Thyroid gland (tissue), 4 donors: Measurements from ENCODE around the gene PIGU. TPM values are rescaled to one million over a fixed set of nuclear protein-coding genes. Genes with fewer than 3 reads are reported as not detected.

Source experiments
- DNase-seq, 2 donors: peaks; one replicate each; pipeline ENCODE4 v3.0.0-alpha.2; 2019
- H3K27ac ChIP-seq, 3 donors: fragments of 200-600 bp; sonication (generic); 1 replicate in 2 of 3; 2 replicates in 1 of 3; pipeline ENCODE4 v1.5.1; 2016 to 2019; ENCODE audit warnings: mild to moderate bottlenecking in 1 of 3, moderate library complexity in 1 of 3
- H3K27me3 ChIP-seq: fragments of 200-600 bp; sonication (generic); one replicate; pipeline ENCODE4 v1.5.1; 2019
- H3K36me3 ChIP-seq, 2 donors: fragments of 200-600 bp; sonication (generic); one replicate each; pipeline ENCODE4 v1.5.1; 2016 to 2019
- H3K4me1 ChIP-seq, 2 donors: fragments of 200-600 bp; sonication (generic); one replicate each; pipeline ENCODE4 v1.5.1; 2017 to 2019
- H3K4me3 ChIP-seq, 3 donors: fragments of 200-600 bp; sonication (generic); replicated peaks in 1 of 3; 1 replicate in 2 of 3; 2 replicates in 1 of 3; pipeline ENCODE4 v1.5.1; 2016; ENCODE audit warnings: mild to moderate bottlenecking in 1 of 3
- H3K9me3 ChIP-seq: fragments of 200-600 bp; sonication (generic); one replicate; pipeline ENCODE4 v1.5.1; 2017
- POLR2A ChIP-seq, 2 donors: fragments of 450-650 bp; IDR thresholded peaks; one replicate each; pipeline ENCODE4 v1.6.1; 2017; ENCODE audit warnings: antibody characterized with exemption in 2 of 2, mild to moderate bottlenecking in 2 of 2, moderate library complexity in 1 of 2
- whole genome bisulfite sequencing, 2 donors: methylation state at CpG; one replicate each; pipeline ENCODE4 v1.1.5; 2017; 5-methylcytosine and 5-hydroxymethylcytosine counted together
- intact Hi-C: fragments of 100-400 bp; cut with DNase I; formaldehyde crosslinking; loops from one replicate; pipeline ENCODE4 v1.15.1; 2023
- total RNA-seq, 4 donors: library from RNA; depleted of rRNA; stranded (reverse); fragments of >200 nt; gene quantifications; one replicate each; pipeline ENCODE4 v1.2.3, GENCODE V29; 2016
- TF ChIP-seq, protein P1 (sequence below), 6 experiments: fragments of 200-600 bp in 3 of 6; fragments of 450-650 bp in 3 of 6; sonication (generic) in 3 of 6; IDR thresholded peaks; one replicate each; pipeline ENCODE4 v1.5.1; 2016 to 2019; ENCODE audit warnings: antibody characterized with exemption in 6 of 6, mild to moderate bottlenecking in 2 of 6, inconsistent platforms in 1 of 6, moderate library complexity in 1 of 6

Gene PIGU
- total RNA-seq, 4 donors from 2014 or later, result 12.1 to 25.8 (median 18.0) TPM

DNA sequence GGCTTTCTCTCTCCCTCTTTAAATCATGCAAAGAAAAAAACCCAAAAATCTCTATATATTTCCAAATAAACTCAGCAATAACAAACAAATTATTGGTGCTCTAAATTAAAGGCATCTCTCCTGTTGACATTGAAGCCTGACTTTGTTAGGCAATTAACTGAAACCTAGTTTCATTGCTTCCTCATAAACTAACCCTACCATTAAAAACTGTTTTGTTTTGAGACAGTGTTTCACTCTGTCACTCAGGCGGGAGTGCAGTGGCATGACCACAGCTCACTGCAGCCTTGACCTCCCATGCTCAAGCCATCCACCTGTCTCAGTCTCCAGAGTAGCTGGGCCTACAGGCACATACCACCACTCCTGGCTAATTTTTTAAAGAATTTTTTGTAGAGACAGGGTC is 34.9 kb downstream of the PIGU start:
- H3K27ac ChIP-seq, result no peak overlapping the region
- TF ChIP-seq, protein P1, sequence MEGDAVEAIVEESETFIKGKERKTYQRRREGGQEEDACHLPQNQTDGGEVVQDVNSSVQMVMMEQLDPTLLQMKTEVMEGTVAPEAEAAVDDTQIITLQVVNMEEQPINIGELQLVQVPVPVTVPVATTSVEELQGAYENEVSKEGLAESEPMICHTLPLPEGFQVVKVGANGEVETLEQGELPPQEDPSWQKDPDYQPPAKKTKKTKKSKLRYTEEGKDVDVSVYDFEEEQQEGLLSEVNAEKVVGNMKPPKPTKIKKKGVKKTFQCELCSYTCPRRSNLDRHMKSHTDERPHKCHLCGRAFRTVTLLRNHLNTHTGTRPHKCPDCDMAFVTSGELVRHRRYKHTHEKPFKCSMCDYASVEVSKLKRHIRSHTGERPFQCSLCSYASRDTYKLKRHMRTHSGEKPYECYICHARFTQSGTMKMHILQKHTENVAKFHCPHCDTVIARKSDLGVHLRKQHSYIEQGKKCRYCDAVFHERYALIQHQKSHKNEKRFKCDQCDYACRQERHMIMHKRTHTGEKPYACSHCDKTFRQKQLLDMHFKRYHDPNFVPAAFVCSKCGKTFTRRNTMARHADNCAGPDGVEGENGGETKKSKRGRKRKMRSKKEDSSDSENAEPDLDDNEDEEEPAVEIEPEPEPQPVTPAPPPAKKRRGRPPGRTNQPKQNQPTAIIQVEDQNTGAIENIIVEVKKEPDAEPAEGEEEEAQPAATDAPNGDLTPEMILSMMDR (IDR thresholded peaks at IDR 0.05), result no peak
- no peak for TF ChIP-seq POLR2A (IDR thresholded peaks at IDR 0.05)
- WGBS, 2 donors, result 81 to 97% methylated on average over 1 of the region's 1 CpG

DNA sequence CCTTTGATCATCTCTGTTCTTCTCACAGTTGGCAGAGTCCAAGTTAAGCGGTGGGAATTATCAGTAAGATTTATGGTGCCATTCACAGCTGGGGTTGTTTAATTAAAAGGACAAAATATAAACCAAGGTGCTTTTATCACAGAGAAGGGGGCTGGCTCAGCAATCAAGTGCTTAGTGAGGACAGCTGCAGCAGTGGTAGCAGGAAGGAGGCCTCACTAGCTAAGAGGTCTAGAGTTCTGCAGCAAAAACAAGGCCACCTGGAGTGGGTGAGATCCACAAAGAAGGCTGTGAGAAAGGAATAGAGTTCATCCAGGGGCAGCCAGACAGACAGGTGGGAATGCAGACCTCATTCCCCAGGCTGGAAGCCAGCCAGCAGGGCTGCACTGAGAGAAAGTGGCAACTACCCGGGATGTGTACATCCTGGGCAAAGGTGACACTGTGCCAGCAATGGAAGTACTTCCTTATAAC is 37.1 kb downstream of the PIGU start:
- TF ChIP-seq, protein P1 (IDR thresholded peaks at IDR 0.05), result no peak
- no peak for TF ChIP-seq POLR2A (IDR thresholded peaks at IDR 0.05)

More for the DNA sequence above, 34.9 kb downstream of the PIGU start:
- no peaks in the 10 kb centered on the region for H3K9me3 ChIP-seq
- intact Hi-C loops, result no loop called here
- DNase-seq, result no peak
- H3K4me1 ChIP-seq, result peaks cover 0 to 7% of the 10 kb centered on the region in 2 donors
- H3K36me3 ChIP-seq, result no peaks in the 10 kb centered on the region
- no peaks in the 10 kb centered on the region for H3K27me3 ChIP-seq
- no peak overlapping the region for H3K4me3 ChIP-seq

DNA sequence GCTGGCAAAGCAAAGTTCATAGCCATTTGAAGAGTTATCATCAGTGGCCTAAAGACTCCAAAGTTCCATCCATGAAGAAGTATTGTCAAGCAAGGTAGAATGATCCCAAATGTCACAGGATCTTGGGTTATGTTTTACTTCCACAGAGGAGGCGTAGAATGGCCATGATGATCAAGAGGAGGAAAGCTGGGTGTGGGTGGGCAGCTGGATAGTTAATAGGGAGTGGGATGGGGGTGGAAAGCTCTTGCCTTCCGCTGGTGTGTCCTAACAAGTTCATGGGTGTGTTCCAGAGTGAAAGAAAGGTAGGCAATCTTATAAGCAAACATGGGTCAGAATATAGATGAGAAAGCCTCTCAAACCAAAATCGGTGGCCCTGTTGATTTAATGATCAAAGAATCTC is 38.4 kb downstream of the PIGU start:
- no peak for DNase-seq
- Histone ChIP-seq H3K4me1 (peaks cover 0 to 7% of the 10 kb centered on the region in 2 donors), H3K9me3 (no peaks in the 10 kb centered on the region), H3K27me3 (no peaks in the 10 kb centered on the region), H3K27ac (no peak overlapping the region), H3K36me3 (no peaks in the 10 kb centered on the region), H3K4me3 (no peak overlapping the region)
- WGBS, 2 donors, result 92 to 94% methylated on average over 3 of the region's 3 CpGs
- no peak for TF ChIP-seq POLR2A (IDR thresholded peaks at IDR 0.05)
- TF ChIP-seq, protein P1 (IDR thresholded peaks at IDR 0.05), result no peak
- intact Hi-C loops, result no loop called here

More for the DNA sequence above, 37.1 kb downstream of the PIGU start:
- H3K36me3 ChIP-seq, result no peaks in the 10 kb centered on the region
- intact Hi-C loops, result no loop called here
- H3K9me3 ChIP-seq, result no peaks in the 10 kb centered on the region
- H3K27me3 ChIP-seq, result no peaks in the 10 kb centered on the region
- peak overlapping the region in 2 of 3 donors; percentile 20 to 43 for H3K27ac ChIP-seq
- 50 to 62% methylated on average over 2 of the region's 2 CpGs for WGBS, 2 donors
- peak; percentile 2 to 10 for DNase-seq
- H3K4me3 ChIP-seq, result no peak overlapping the region
- peaks cover 0 to 7% of the 10 kb centered on the region in 2 donors for H3K4me1 ChIP-seq

DNA sequence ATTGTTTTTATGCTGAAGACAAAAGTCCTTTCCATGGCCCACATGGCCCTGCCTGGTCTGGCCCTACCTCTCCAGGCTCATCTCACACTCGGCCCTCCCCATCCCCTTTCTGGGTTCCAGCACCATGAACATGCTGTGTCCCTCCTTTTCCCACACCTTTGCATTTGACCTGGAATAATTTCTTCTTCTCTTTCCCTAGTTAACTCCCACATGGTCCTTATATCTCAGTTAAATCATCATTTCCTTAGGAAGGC is 38.9 kb downstream of the PIGU start:
- H3K27ac ChIP-seq, result peak overlapping the region in 1 of 3 donors; percentile 45
- TF ChIP-seq, protein P1 (IDR thresholded peaks at IDR 0.05), result no peak
- TF ChIP-seq POLR2A (IDR thresholded peaks at IDR 0.05), result no peak
- no peak for DNase-seq
- H3K9me3 ChIP-seq, result no peaks in the 10 kb centered on the region
- no peaks in the 10 kb centered on the region for H3K27me3 ChIP-seq
- no peaks in the 10 kb centered on the region for H3K36me3 ChIP-seq
- H3K4me1 ChIP-seq, result peaks cover 0 to 7% of the 10 kb centered on the region in 2 donors
- WGBS, 2 donors, result 88 to 97% methylated on average over 1 of the region's 1 CpG
- no peak overlapping the region for H3K4me3 ChIP-seq
- intact Hi-C loops, result no loop called here

DNA sequence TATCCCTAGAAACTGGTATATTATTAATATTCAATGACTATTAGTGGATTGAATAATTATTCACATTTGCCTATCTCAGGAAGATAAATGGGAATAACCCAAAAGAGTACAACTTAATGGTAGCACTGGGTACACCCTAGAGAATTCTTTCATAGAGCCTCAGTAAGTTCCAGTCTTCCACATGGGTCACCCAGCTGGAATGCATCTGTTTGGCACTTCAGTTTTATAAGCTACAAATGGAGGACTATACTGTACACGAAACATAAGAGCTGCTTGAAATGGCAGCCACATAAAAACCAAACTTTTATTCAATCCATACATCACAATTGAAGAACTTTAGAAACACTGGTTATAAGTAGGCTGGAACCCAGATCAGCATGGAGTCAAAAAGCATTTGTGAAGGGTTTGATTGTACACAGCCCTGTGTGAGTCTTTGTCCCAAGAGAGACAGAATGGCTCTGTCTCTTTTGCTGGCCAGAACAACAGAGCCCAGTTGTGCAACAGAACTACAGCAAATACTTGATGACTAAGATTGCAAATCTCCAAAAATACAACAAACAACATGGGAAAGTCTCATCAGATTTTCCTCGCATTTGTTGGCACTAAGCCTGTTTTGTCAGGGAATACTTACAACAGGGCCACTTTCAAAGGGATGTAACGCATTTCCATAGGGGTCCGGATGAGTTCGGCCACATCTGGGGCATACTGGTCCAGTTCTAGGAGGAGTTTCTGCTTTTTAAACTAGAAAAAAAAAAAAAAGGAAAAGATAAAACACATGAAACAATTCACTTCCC is 39.5 kb downstream of the PIGU start:
- DNase-seq, result no peak
- H3K36me3 ChIP-seq, result no peaks in the 10 kb centered on the region
- no peaks in the 10 kb centered on the region for H3K9me3 ChIP-seq
- WGBS, 2 donors, result 87 to 88% methylated on average over 5 of the region's 5 CpGs
- TF ChIP-seq, protein P1 (IDR thresholded peaks at IDR 0.05), result no peak
- TF ChIP-seq POLR2A (IDR thresholded peaks at IDR 0.05), result no peak
- no peaks in the 10 kb centered on the region for H3K27me3 ChIP-seq
- H3K4me3 ChIP-seq, result no peak overlapping the region
- intact Hi-C loops, result no loop called here
- H3K27ac ChIP-seq, result peak overlapping the region in 1 of 3 donors; percentile 45
- peaks cover 0 to 7% of the 10 kb centered on the region in 2 donors for H3K4me1 ChIP-seq
